ENCODE results near the gene ITGB3. TPM values are rescaled to one million over a fixed set of nuclear protein-coding genes. Genes with fewer than 3 reads are reported as not detected.

The ITGB3 gene
- total and polyA plus RNA-seq, 2 of the 8 experiments (the other 6 are each of a cell fraction or from before 2014, with no cell fraction given) = 0.08 to 0.09 TPM

DNA sequence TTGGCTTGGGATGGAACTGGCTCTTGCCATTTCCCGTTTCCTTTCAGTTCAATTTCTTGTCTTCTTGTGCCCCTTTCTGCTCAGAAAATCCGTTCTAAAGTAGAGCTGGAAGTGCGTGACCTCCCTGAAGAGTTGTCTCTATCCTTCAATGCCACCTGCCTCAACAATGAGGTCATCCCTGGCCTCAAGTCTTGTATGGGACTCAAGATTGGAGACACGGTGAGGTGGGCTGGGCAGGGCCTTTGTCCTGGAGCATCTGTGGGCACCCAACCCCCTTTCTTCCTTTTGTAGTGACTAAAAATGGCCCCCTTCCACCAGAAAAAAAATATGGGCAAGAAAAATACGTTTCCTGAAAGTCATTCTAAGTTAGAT is 37.2 kb downstream of the ITGB3 start:
- Histone ChIP-seq H3K4me2 (ENCODE audit: insufficient read depth in 1 of 2, low read depth in 2 of 2, low read length in 2 of 2) (no peak overlapping the region), H4K5ac (ENCODE audit: insufficient read length, low read depth, low read length) (no peak overlapping the region), H2BK12ac (ENCODE audit: low read depth, low read length) (no peak overlapping the region; the same call in 1 of the 2 replicates), H2AFZ (ENCODE audit: low read length) (no peak overlapping the region), H2BK120ac (replicated peaks; ENCODE audit: low read depth, low read length) (no peak overlapping the region), H2BK20ac (ENCODE audit: low read length) (no peak overlapping the region), H2AK5ac (ENCODE audit: low read depth, low read length) (no peak overlapping the region), H3K23ac (ENCODE audit: insufficient read length) (no peak overlapping the region), H3K23me2 (ENCODE audit: low read depth, low read length) (no peaks in the 10 kb centered on the region), H3K79me2 (ENCODE audit: control insufficient read depth in 1 of 2, insufficient read depth in 2 of 2, low read length in 2 of 2) (no peaks in the 10 kb centered on the region), H3K14ac (ENCODE audit: insufficient read length) (no peak overlapping the region), H3K4ac (replicated peaks; ENCODE audit: insufficient read length, low read depth, low read length) (no peak overlapping the region), H2BK5ac (ENCODE audit: low read depth, low read length) (no peak overlapping the region), H3K4me3 (ENCODE audit: extremely low read depth in 1 of 4, insufficient read depth in 2 of 4, low read depth in 3 of 4, low read length in 4 of 4) (no peak overlapping the region), H4K20me1 (replicated peaks in 1 of 2; ENCODE audit: control insufficient read depth in 1 of 2, insufficient read depth in 2 of 2, low read length in 2 of 2) (no peaks in the 10 kb centered on the region), H3K27me3 (replicated peaks in 1 of 4; ENCODE audit: control insufficient read depth in 3 of 4, extremely low read depth in 1 of 4, insufficient read depth in 3 of 4, low read length in 3 of 4) (peaks cover 0 to 2% (median 0%) of the 10 kb centered on the region in 4 experiments; a peak in 2 of 7 replicates), H4K91ac (replicated peaks; ENCODE audit: insufficient read length, low read length) (no peak overlapping the region), H3K56ac (replicated peaks; ENCODE audit: insufficient read length, low read depth, low read length) (no peak overlapping the region), H3K27ac (ENCODE audit: low read depth, low read length) (no peak overlapping the region), H4K8ac (ENCODE audit: extremely low read depth, insufficient read depth, low read length) (no peak overlapping the region), H3K36me3 (ENCODE audit: control insufficient read depth in 2 of 4, insufficient read depth in 4 of 4, low read length in 3 of 4) (no peaks in the 10 kb centered on the region), H3K4me1 (replicated peaks in 1 of 4; ENCODE audit: control insufficient read depth in 3 of 4, insufficient read depth in 4 of 4, low read length in 3 of 4) (peaks cover 0 to 2% (median 0%) of the 10 kb centered on the region in 4 experiments; a peak in 2 of 7 replicates), H2BK15ac (ENCODE audit: low read length) (no peak overlapping the region), H3K9ac (replicated peaks in 1 of 4; ENCODE audit: extremely low read depth in 1 of 4, low read depth in 3 of 4, low read length in 3 of 4) (no peak overlapping the region), H3K9me3 (ENCODE audit: insufficient read depth in 2 of 2, low read depth in 1 of 2, low read length in 1 of 2) (no peaks in the 10 kb centered on the region), H3K79me1 (ENCODE audit: low read depth, low read length) (0 out of 2 replicates have a peak, but pooled peaks cover 2% of the 10 kb centered on the region), H3K18ac (ENCODE audit: extremely low read depth, low read length) (no peak overlapping the region)
- CTCF ChIA-PET (ENCODE audit: partially characterized antibody) = interaction anchor here (1.3 to 1.9 kb wide), 2 partner anchors 20 to 27 kb away, joined by 3 to 7 read pairs; no protein-coding TSS in a partner anchor
- TF ChIP-seq JUND (IDR thresholded peaks at IDR 0.05; ENCODE audit: low read length) (no peak), MAFK (IDR thresholded peaks at IDR 0.05; ENCODE audit: low read depth, low read length) (no peak), HDAC6 (IDR thresholded peaks at IDR 0.05; ENCODE audit: low read depth, low read length) (no peak), RXRA (IDR thresholded peaks at IDR 0.05; ENCODE audit: insufficient read depth, low read depth, low read length) (no peak), EGR1 (IDR thresholded peaks at IDR 0.05; ENCODE audit: borderline replicate concordance, low read depth, low read length) (no peak), SP4 (IDR thresholded peaks at IDR 0.05; ENCODE audit: low read length) (no peak)
- TF ChIP-seq, protein P1, sequence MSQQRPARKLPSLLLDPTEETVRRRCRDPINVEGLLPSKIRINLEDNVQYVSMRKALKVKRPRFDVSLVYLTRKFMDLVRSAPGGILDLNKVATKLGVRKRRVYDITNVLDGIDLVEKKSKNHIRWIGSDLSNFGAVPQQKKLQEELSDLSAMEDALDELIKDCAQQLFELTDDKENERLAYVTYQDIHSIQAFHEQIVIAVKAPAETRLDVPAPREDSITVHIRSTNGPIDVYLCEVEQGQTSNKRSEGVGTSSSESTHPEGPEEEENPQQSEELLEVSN (IDR thresholded peaks at IDR 0.05) = no peak
- no peak for DNase-seq (ENCODE audit: low read depth in 1 of 2, low spot score in 2 of 2)
- WGBS, 2 experiments (ENCODE audit: extremely low coverage in 1 of 2, insufficient coverage in 1 of 2, insufficient read length in 1 of 2, insufficient replicate concordance in 2 of 2, low coverage in 1 of 2, low lambda C conversion rate in 2 of 2, missing lambda C conversion rate in 1 of 2) = 85% methylated on average over 5 of the region's 5 CpGs; no CpG with 5 or more reads in 1 of the 2 experiments
- POLR2A ChIA-PET (ENCODE audit: partially characterized antibody) = interaction anchor here (1.7 kb wide), 1 partner anchor 9 kb away, joined by 4 read pairs; no protein-coding TSS in a partner anchor
- no peak for FAIRE-seq
